Activated CD4-positive, alpha-beta T cell treated with anti-CD3 and anti-CD28 coated beads for 36 hours (primary cell): ENCODE measurements around the gene CYP4F2. TPM values are rescaled to one million over a fixed set of nuclear protein-coding genes. Genes with fewer than 3 reads are reported as not detected.
"Not testable (repeated sequence)": the region's sequence is repeated elsewhere in the genome, so short reads cannot be mapped to it uniquely, and the experiment has no call there.

ENCODE experiments used
- ATAC-seq: fragments of 200-7000 bp; cut with Tn5 transposase; one replicate; pipeline ENCODE4 v1.10.0; 2021; ENCODE audit warnings: mild to moderate bottlenecking, moderate library complexity
- CTCF ChIA-PET: fragments of 350-600 bp; sonication (Branson Sonifier 250); formaldehyde crosslinking; loops from one replicate; lab custom pipeline; 2021; ENCODE audit warnings: antibody characterized with exemption; lab: Charles Lee
- POLR2A ChIA-PET: fragments of 350-600 bp; sonication (Branson Sonifier 250); formaldehyde crosslinking; loops from one replicate; lab custom pipeline; 2021; ENCODE audit warnings: antibody characterized with exemption, inconsistent platforms; lab: Charles Lee
- DNase-seq: peaks from one replicate; pipeline ENCODE4 v3.0.0-alpha.2; 2020
- H3K27ac Mint-ChIP-seq: one replicate; pipeline ENCODE4 v1.8.0; 2021; ENCODE audit warnings: mixed read lengths
- H3K27me3 Mint-ChIP-seq: one replicate; pipeline ENCODE4 v1.8.0; 2021; ENCODE audit warnings: mixed read lengths
- H3K36me3 Mint-ChIP-seq: one replicate; pipeline ENCODE4 v1.8.0; 2021; ENCODE audit warnings: low read depth, mixed read lengths
- H3K4me1 Mint-ChIP-seq: one replicate; pipeline ENCODE4 v1.8.0; 2021; ENCODE audit warnings: mixed read lengths
- H3K4me3 Mint-ChIP-seq: one replicate; pipeline ENCODE4 v1.8.0; 2021; ENCODE audit warnings: mild to moderate bottlenecking, moderate library complexity, mixed read lengths
- H3K9me3 Mint-ChIP-seq: one replicate; pipeline ENCODE4 v1.8.0; 2021; ENCODE audit warnings: low read depth, mixed read lengths
- intact Hi-C, 2 experiments: fragments of 100-400 bp; cut with DNase I in 1 of 2; cut with micrococcal nuclease in 1 of 2; formaldehyde crosslinking; loops; one replicate each; pipeline versions ENCODE4 v1.14.2 to v1.15.1; 2022 to 2024; cut with DNase I, micrococcal nuclease
- total RNA-seq, 2 experiments: library from RNA; stranded (reverse); gene quantifications; one replicate each; pipeline ENCODE4 v1.2.3, GENCODE V29; 2021

The CYP4F2 gene
- total RNA-seq, 2 experiments from 2014 or later, result not detected

DNA sequence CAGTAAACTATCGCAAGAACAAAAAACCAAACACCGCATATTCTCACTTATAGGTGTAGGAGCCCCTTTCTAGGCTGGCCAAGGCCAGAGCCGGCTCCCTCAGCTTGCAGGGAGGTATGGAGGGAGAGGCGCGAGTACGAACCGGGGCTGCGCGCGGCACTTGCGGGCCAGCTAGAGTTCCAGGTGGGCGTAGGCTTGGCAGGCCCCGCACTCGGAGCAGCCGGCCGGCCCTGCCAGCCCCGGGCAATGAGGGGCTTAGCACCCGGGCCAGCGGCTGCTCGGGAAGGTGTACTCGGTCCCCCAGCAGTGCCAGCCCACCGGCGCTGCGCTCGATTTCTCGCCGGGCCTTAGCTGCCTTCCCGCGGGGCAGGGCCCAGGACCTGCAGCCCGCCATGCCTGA is 1.7 kb upstream of the CYP4F2 start:
- POLR2A ChIA-PET, result interaction anchor here (0.7 kb wide), 1 partner anchor 806 kb away, joined by 3 read pairs; no protein-coding TSS in a partner anchor

DNA sequence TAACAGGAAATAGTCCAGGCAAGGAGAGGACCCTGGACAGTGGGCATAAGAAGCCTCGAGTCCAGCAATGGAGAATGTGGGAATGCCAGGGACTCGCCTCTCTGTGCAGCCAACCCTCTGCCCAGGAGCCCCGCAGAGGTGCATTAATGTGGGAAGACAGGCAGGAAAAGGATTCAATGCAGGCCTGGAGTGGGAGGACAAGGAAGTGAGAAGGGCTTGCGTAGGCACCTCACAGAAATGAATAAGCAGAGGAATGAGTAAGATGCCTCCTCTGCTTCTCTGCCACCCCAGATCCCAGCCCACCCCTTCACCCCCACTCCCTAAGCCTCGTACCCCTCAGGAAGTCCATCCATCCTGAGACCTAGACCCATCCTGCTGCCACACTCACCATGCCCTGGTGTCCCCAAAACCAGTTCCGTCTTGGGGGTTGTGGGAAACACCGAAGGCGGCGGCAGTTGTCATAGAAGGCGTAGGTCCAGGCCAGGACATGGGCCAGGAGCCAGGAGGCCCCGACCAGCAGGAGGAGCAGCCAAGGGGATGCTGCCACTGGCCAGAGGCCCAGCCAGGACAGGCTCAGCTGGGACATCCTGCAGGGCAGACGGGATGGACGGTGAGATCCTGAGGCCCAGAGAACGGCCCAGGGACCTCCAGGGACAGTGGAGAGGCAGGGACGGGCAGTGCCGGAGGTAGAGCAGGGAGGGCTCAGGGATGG is 692 bp downstream of the CYP4F2 start:
- Mint-ChIP-seq H3K4me3 (no peak overlapping the region), H3K36me3 (no peaks in the 10 kb centered on the region), H3K27me3 (peaks cover 25% of the 10 kb centered on the region), H3K4me1 (peaks cover 8% of the 10 kb centered on the region), H3K9me3 (no peaks in the 10 kb centered on the region), H3K27ac (no peak overlapping the region)
- ChIA-PET CTCF (no interaction called here), POLR2A (no interaction called here)
- DNase-seq (no peak), ATAC-seq (no peak)
- intact Hi-C loops, result no loop called here

More for the DNA sequence above, 1.7 kb upstream of the CYP4F2 start:
- H3K27ac Mint-ChIP-seq, H3K9me3 Mint-ChIP-seq, H3K4me1 Mint-ChIP-seq, DNase-seq, H3K4me3 Mint-ChIP-seq, ATAC-seq, H3K36me3 Mint-ChIP-seq, intact Hi-C loops: not testable (repeated sequence)
- H3K27me3 Mint-ChIP-seq, result peaks cover 31% of the 10 kb centered on the region
- CTCF ChIA-PET, result interaction anchor here (0.6 kb wide), 1 partner anchor 270 kb away, joined by 3 read pairs; no protein-coding TSS in a partner anchor

DNA sequence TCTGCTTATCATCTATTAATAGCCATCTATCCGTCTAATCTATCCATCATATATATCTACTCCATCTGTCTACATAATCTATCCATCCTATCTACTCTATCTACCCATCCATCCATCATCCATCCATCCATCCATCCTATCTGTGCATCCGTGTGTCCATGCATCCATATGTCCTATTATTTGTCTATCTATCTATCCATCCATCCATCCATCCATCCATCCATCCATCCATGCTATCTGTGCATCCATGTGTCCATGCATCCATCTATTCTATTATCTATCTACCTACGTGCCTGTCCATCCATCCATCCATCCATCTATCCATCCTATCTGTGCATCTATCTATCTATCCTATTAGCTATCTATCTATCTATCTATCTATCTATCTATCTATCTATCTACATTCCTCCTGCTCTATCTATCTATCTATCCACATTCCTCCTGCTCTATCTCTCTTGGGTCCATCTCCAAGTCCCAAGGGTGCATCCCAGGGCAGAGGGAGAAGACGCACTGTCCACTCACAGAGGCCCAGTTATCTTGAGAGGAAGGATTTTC is 1.9 kb downstream of the CYP4F2 start:
- DNase-seq (no peak), ATAC-seq (no peak)
- Mint-ChIP-seq H3K4me1 (peaks cover 8% of the 10 kb centered on the region), H3K27ac (no peak overlapping the region), H3K4me3 (no peak overlapping the region), H3K27me3 (peaks cover 21% of the 10 kb centered on the region), H3K9me3 (no peaks in the 10 kb centered on the region), H3K36me3 (no peaks in the 10 kb centered on the region)
- POLR2A ChIA-PET, result interaction anchor here (0.6 kb wide), 1 partner anchor 76 kb away, joined by 3 read pairs; no protein-coding TSS in a partner anchor
- CTCF ChIA-PET, result no interaction called here
- intact Hi-C loops, result no loop called here

DNA sequence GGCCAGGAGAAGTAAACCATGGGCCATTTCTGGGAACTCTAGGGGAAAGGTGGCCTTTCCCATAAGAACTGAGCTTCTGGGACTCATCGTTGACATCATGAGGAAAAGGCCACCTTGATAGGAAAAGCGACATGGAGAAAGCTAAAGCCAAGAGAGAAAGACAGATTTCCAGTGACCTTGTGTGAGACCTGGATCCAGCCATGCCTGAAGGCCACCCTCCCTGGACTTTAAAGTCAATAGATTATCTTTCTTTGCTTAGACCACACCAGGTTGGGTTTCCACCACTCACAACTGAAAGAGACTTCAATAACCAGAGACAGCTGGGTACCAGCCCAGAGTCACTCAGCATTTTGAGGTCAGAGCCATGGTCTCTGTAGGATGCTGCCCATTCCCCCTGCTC is 3.5 kb downstream of the CYP4F2 start:
- no peaks in the 10 kb centered on the region for H3K9me3 Mint-ChIP-seq
- H3K36me3 Mint-ChIP-seq, result no peaks in the 10 kb centered on the region
- ChIA-PET CTCF (interaction anchor here (1.1 kb wide), 1 partner anchor 20 kb away, joined by 4 read pairs; no protein-coding TSS in a partner anchor), POLR2A (interaction anchor here (0.6 kb wide), 1 partner anchor 48 kb away, joined by 4 read pairs; no protein-coding TSS in a partner anchor)
- ATAC-seq (no peak), DNase-seq (no peak)
- peaks cover 13% of the 10 kb centered on the region for H3K27me3 Mint-ChIP-seq
- peaks cover under 1% of the 10 kb centered on the region for H3K4me1 Mint-ChIP-seq
- no peak overlapping the region for H3K27ac Mint-ChIP-seq
- no peak overlapping the region for H3K4me3 Mint-ChIP-seq
- intact Hi-C loops, result no loop called here

DNA sequence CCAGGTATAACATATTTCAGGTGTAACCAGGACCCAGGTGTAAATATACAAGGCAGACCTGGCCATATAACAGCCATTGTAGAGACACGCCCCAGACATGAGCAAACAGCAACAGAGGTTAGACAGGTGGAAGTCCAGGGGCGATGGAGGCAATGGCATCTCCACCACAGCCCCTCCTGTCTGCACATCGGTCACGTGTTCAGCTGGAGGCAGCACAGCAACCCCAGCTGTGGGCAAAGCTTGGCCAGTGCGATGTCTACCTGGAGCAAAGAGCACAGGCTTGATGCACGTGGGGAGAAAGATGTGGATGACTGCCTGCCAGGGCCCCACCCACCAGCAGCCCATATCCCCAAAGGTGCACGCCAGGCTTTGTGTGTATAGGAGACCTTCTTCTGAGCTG is 4.4 kb downstream of the CYP4F2 start:
- no peak for ATAC-seq
- Mint-ChIP-seq H3K36me3 (no peaks in the 10 kb centered on the region), H3K27me3 (peaks cover 13% of the 10 kb centered on the region), H3K4me1 (no peaks in the 10 kb centered on the region), H3K9me3 (no peaks in the 10 kb centered on the region), H3K27ac (no peak overlapping the region), H3K4me3 (no peak overlapping the region)
- DNase-seq, result no peak
- intact Hi-C loops, result no loop called here
- CTCF ChIA-PET, result no interaction called here
- POLR2A ChIA-PET, result no interaction called here

DNA sequence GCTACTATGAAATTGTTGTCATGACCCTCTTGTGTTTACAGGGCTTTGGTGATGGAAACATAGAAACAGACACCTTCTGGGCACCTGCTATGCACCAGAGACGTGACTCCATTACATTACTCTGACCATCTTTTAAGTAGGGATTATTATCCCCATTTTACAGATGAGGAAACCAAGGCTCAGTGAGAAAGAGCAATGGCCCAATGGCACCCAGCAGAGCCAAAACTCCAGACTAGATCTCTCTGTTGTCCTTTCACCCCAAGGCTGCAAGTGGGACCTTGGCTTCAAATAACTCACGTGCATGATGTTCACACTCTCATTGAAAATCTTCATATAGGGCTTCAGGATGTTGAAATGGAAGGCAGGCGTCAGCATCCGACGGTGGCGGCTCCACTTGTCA is 5.9 kb downstream of the CYP4F2 start:
- Mint-ChIP-seq H3K4me1 (no peaks in the 10 kb centered on the region), H3K27ac (no peak overlapping the region), H3K27me3 (peaks cover 9% of the 10 kb centered on the region), H3K4me3 (no peak overlapping the region), H3K36me3 (no peaks in the 10 kb centered on the region), H3K9me3 (no peaks in the 10 kb centered on the region)
- POLR2A ChIA-PET, result interaction anchor here (0.6 kb wide), 1 partner anchor 420 kb away, joined by 3 read pairs; no protein-coding TSS in a partner anchor
- CTCF ChIA-PET, result interaction anchor here (1.1 kb wide), 1 partner anchor 555 kb away, joined by 3 read pairs; no protein-coding TSS in a partner anchor
- DNase-seq (no peak), ATAC-seq (no peak)
- intact Hi-C loops, result no loop called here

DNA sequence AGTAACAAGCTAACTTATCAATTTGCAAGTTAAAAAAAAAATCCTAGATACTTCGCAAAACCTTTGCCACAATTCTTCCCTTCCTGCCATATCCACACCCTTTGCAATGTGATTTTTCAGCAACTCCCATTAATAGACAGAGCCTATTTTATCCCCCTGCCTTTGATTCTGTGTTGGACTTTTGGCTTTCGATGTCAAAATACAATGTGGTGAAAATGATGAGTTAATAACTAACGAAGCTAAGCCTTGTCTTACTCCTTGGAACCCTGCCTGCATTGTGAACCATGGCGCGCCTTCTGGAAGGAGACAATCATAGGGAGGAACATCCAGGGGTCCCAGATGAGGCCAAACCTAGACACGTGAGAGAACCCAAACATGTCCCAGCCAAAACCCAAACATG is 6.4 kb downstream of the CYP4F2 start:
- no peaks in the 10 kb centered on the region for H3K4me1 Mint-ChIP-seq
- ChIA-PET CTCF (interaction anchor here (0.6 to 1.1 kb wide), 2 partner anchors 10 to 556 kb away, joined by 3 read pairs; no protein-coding TSS in a partner anchor), POLR2A (interaction anchor here (0.6 kb wide), 1 partner anchor 420 kb away, joined by 3 read pairs; no protein-coding TSS in a partner anchor)
- peaks cover 6% of the 10 kb centered on the region for H3K27me3 Mint-ChIP-seq
- ATAC-seq (no peak), DNase-seq (no peak)
- no peaks in the 10 kb centered on the region for H3K9me3 Mint-ChIP-seq
- intact Hi-C loops, result no loop called here
- H3K27ac Mint-ChIP-seq, result no peak overlapping the region
- no peaks in the 10 kb centered on the region for H3K36me3 Mint-ChIP-seq
- no peak overlapping the region for H3K4me3 Mint-ChIP-seq

DNA sequence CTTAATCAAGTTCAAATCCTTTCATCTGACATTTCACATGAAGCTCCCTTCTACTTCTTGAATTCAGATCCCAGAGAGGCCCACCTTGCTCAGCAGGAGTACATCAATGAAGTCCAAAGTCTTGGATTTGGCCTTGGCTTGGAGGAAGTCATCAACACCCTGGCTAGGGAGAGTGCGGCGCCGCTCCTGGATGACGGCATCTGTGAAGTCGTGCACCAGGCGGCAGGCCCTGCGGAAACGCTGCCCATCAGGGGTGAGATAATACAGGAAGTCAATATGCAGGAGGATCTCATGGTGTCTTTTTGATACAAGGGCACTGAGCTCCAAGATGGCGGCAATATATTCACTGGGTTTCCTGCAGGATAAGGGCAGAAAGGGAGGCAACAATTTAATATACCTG is 8.5 kb downstream of the CYP4F2 start:
- H3K4me3 Mint-ChIP-seq, POLR2A ChIA-PET, intact Hi-C loops, H3K27ac Mint-ChIP-seq, ATAC-seq, CTCF ChIA-PET, H3K4me1 Mint-ChIP-seq, H3K36me3 Mint-ChIP-seq, H3K27me3 Mint-ChIP-seq, DNase-seq, H3K9me3 Mint-ChIP-seq: not testable (repeated sequence)

DNA sequence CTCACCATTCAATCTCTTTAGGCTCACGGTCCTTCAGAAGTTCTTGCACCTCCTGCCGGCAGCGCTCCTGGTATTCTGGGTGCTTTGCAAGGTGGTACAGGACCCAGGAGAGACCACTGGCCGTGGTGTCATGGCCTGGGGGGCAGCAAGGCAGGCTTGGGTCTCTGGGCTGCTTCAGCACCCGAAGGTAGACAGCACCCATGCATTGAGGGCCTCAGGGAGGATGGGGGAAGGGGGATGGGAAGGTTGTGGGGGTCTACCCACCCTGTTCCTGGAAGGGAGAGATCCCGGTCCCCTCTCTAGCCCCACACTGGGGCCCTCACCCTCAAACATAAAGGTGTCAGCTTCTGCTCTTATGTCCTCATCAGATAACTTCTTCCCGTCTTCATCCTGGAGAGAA is 12.0 kb downstream of the CYP4F2 start:
- no peak for ATAC-seq
- Mint-ChIP-seq H3K27me3 (peaks cover under 1% of the 10 kb centered on the region), H3K36me3 (no peaks in the 10 kb centered on the region), H3K27ac (no peak overlapping the region), H3K4me1 (no peaks in the 10 kb centered on the region), H3K9me3 (no peaks in the 10 kb centered on the region), H3K4me3 (no peak overlapping the region)
- ChIA-PET POLR2A (no interaction called here), CTCF (no interaction called here)
- intact Hi-C loops, result no loop called here
- no peak for DNase-seq

DNA sequence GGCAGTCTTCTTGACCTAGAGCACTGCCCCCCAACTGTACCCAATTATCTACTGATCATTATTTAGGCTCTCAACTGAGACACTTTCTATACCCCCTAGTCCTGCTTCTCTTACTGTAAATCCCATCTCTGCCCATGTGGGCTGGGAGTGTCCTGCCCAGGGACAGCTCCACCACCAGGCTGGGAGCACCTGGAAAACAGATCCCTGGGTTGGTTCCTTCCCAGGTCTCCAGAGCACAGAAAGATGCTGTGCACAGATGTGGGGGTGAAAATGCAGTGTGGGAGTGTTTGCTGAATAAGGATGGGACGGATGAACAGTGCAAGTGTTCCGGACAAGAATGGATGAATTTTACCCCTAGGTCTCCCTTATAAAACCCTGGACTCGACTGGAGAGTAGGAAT is 12.7 kb downstream of the CYP4F2 start:
- ChIA-PET POLR2A (no interaction called here), CTCF (no interaction called here)
- no peak for DNase-seq
- ATAC-seq, result no peak
- no peaks in the 10 kb centered on the region for H3K9me3 Mint-ChIP-seq
- peaks cover 2% of the 10 kb centered on the region for H3K27me3 Mint-ChIP-seq
- no peaks in the 10 kb centered on the region for H3K4me1 Mint-ChIP-seq
- no peak overlapping the region for H3K27ac Mint-ChIP-seq
- no peaks in the 10 kb centered on the region for H3K36me3 Mint-ChIP-seq
- no peak overlapping the region for H3K4me3 Mint-ChIP-seq
- intact Hi-C loops, result no loop called here

DNA sequence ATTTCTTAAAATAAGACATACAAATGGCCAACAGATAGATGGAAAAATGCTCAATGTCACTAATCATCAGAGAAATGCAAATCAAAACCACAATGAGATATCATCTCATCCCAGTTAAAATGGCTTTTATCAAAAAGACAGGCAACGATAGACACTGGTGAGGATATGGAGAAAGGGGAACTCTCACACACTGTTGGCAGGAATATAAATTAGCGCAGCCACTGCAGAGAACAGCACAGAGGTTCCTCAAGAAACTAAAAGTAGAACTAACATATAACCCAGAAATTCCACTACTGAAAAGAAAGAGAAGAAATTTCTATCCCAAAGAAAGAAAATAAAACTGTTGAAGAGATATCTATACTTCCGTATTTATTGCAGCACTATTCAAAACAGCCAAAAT is 14.5 kb downstream of the CYP4F2 start:
- H3K9me3 Mint-ChIP-seq, H3K27me3 Mint-ChIP-seq, H3K27ac Mint-ChIP-seq, H3K4me3 Mint-ChIP-seq, intact Hi-C loops, H3K4me1 Mint-ChIP-seq, H3K36me3 Mint-ChIP-seq, ATAC-seq, CTCF ChIA-PET, POLR2A ChIA-PET, DNase-seq: not testable (repeated sequence)
